Measurements from ENCODE around the gene IMMT.

Gene IMMT

DNA sequence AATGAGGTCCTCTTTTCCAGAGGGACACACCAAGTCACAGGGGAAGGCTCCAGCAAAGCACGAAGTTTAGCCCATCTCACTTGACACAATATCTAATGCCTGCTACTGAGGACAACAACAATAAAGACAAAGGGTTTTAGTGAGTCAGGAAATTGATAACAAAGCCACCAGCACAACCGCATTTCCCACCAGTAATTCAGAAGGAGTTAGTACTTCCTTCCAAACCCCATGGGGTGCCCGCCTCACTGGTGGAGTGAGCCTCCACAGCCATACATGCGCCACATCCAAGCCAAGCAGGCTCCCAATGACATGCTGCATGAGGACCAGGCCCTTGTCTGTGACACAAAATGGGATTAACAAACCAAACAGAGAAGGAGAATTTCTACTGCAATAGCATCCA is 44.1 kb upstream of the IMMT start:
- DNase-seq (ENCODE audit: low read depth): no peak
- TF ChIP-seq, protein P1, sequence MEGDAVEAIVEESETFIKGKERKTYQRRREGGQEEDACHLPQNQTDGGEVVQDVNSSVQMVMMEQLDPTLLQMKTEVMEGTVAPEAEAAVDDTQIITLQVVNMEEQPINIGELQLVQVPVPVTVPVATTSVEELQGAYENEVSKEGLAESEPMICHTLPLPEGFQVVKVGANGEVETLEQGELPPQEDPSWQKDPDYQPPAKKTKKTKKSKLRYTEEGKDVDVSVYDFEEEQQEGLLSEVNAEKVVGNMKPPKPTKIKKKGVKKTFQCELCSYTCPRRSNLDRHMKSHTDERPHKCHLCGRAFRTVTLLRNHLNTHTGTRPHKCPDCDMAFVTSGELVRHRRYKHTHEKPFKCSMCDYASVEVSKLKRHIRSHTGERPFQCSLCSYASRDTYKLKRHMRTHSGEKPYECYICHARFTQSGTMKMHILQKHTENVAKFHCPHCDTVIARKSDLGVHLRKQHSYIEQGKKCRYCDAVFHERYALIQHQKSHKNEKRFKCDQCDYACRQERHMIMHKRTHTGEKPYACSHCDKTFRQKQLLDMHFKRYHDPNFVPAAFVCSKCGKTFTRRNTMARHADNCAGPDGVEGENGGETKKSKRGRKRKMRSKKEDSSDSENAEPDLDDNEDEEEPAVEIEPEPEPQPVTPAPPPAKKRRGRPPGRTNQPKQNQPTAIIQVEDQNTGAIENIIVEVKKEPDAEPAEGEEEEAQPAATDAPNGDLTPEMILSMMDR (conservative IDR thresholded peaks at IDR 0.05; ENCODE audit: low read length): no peak
- no peak overlapping the region for H3K4me3 ChIP-seq (ENCODE audit: low read length)

DNA sequence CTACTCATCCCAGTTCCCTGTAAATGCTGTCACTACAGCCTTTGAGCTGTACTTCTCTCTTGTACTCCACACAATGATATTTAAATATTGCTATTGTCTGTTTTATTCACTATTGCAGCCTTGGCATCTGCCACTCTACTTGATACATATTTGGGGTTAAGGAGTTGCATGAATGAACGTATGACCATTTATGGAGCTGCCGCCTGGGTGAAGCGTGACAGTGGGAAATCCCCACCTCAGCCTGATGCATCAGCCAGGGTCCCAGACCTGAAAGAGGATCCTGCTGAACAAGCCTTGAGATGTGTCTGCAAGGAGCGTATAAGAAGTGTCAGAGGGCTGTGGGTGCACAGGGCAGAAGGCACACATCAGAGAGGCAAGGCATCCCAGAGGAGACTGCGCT is 43.1 kb upstream of the IMMT start:
- H3K4me3 ChIP-seq (ENCODE audit: low read length): no peak overlapping the region
- no peak for DNase-seq (ENCODE audit: low read depth)
- TF ChIP-seq, protein P1 (conservative IDR thresholded peaks at IDR 0.05; ENCODE audit: low read length): no peak

DNA sequence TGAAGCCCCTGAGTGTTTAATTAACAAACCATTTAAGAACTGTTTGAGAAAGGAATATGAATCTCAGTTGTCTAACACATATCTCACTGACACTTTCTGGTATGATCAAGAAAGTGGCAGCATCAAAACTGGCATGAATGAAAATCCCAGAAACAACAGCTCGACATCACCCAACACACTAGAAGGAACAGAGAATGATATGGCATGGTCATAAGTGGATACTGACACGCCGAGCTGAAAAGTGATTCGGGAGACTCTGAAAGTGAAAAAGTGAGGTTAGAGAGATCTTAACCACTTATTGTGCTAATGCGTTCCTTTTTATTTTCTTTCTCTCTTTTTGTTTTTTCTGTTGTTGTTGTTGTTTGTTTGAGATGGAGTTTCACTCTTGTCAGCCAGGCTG is 41.9 kb upstream of the IMMT start:
- TF ChIP-seq, protein P1 (conservative IDR thresholded peaks at IDR 0.05; ENCODE audit: low read length): no peak
- DNase-seq (ENCODE audit: low read depth): no peak
- H3K4me3 ChIP-seq (ENCODE audit: low read length): no peak overlapping the region

DNA sequence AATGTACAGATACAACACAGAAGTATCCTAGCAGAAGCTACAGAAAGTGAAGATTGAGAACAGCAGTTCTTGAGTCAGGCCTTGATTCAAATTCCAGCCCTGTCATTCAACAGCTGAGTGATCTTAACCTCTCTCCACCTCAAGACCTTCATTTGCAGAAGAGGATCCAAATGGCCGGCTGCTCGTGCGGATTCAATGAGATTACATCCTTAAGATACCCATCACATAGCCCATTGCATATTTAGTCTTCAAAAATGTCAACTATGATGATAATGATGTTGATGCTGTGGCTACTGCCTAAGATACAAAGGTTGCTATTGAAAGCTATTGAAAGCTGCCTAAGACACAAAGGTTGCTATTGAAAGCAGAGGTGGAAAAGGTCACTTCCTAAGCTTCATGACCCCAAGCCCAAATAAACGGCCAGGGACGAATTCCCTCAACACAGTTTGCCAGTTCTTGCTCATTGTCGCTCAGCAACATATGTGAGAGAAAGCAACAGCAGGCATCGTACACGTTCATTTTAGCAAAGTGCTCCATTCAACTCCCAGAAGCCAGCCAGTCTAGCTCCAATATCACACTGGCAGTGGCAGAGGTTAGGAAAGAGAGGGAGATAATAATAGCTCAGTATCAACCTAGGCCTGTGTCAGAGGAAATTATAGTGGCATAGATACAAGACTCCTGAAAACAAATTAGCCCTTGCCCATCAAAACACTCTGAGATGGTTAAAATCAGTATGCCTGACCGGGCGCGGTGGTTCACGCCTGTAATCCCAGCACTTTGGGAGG is 40.1 kb upstream of the IMMT start:
- no peak overlapping the region for H3K4me3 ChIP-seq (ENCODE audit: low read length)
- no peak for DNase-seq (ENCODE audit: low read depth)
- TF ChIP-seq, protein P1 (conservative IDR thresholded peaks at IDR 0.05; ENCODE audit: low read length): no peak

DNA sequence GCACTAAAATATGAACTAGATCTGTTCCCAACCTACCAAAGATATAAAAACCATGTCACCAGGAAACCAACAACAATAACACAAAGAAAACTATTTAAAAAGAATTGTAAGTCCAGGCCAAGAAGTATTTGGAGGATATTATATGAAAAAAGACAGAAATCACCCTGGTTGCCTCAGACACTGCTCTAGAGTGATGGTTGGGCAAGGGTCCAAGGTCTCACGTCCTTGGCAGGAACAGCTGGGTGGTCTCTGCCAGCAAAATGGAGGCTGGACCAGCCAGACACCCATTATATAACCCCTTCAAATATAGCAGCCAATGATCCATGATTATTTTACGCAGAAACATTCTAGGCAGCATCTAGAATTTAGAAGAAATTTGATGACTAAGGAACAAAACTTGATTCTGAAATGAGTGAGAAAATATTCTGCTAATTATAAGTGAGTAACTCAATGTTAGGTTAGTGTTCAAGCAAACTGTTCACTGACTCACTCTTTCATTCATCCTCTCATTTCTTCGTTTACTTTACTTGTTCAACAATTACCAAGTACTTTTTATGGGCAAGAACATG is 39.4 kb upstream of the IMMT start:
- TF ChIP-seq, protein P1 (conservative IDR thresholded peaks at IDR 0.05; ENCODE audit: low read length): no peak
- H3K4me3 ChIP-seq (ENCODE audit: low read length): no peak overlapping the region
- no peak for DNase-seq (ENCODE audit: low read depth)

DNA sequence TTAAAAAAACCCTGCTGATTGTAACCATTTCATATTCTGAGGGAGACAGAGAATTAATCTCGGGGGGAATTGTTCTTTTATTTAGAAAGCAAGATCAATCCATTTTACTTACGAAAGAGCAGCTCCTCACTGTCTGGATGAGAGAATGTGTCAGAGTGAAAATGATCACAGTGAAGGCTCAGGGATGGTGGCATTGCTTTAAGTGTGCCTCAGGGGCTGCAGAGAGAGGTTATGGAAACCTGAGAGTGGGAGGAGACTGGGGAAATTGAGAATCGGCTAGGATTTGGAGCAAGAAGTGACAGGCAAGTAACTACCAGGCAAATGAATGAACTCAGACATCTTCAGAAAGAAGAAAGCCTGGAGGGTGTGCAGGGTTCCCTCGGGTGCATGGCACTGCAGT is 38.2 kb upstream of the IMMT start:
- no peak overlapping the region for H3K4me3 ChIP-seq (ENCODE audit: low read length)
- no peak for DNase-seq (ENCODE audit: low read depth)
- TF ChIP-seq, protein P1 (conservative IDR thresholded peaks at IDR 0.05; ENCODE audit: low read length): no peak

DNA sequence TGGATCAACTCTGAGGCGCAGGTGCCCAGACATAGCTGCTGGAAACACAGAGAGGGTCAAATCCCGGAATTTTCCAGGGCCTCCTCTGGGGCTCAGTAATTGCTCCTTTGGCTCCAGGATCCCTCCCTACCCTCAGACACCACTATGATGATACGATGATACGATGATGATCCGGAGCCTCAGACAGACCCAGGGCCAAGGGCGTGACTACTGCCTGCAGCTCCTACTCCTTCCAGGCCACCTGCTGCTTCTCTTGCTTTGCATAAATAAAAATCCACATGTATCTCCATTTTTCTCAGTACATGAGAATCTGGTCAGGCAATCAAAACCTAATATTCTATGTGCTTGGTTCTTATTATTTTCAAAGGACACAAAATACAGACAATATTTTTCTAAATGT is 37.6 kb upstream of the IMMT start:
- DNase-seq (ENCODE audit: low read depth): no peak
- TF ChIP-seq, protein P1 (conservative IDR thresholded peaks at IDR 0.05; ENCODE audit: low read length): no peak
- H3K4me3 ChIP-seq (ENCODE audit: low read length): no peak overlapping the region
